Measurements from ENCODE around the gene GRIK4. TPM values are rescaled to one million over a fixed set of nuclear protein-coding genes. Genes with fewer than 3 reads are reported as not detected.

GRIK4 gene
- total and polyA plus RNA-seq, 2 donors (not counting 3 experiments of a cell fraction or from before 2014, with no cell fraction given), result 0.81 to 1.6 TPM

- H3K9ac ChIP-seq (replicated peaks; ENCODE audit: extremely low read depth, insufficient read depth, low read length), result no peak overlapping the region
- no peak overlapping the region for H2AFZ ChIP-seq (ENCODE audit: low read depth, low read length)
- H3K9me3 ChIP-seq (replicated peaks; ENCODE audit: control insufficient read depth, insufficient read depth, low read length), result no peaks in the 10 kb centered on the region
- H3K4me2 ChIP-seq (ENCODE audit: insufficient read depth, low read length), result no peak overlapping the region
- no peak for TF ChIP-seq POLR2A (IDR thresholded peaks at IDR 0.05; ENCODE audit: low read depth, low read length)
- TF ChIP-seq GATA2 (IDR thresholded peaks at IDR 0.05; ENCODE audit: insufficient read depth, insufficient read length, low read depth, low read length), result no peak
- BruUV-seq (replicated peaks), result no TSS peak
- ChIA-PET POLR2A (no interaction called here), CTCF (interaction anchor here (2.6 kb wide), 1 partner anchor 180 kb away, joined by 13 read pairs; no protein-coding TSS in a partner anchor)
- no peak for DNase-seq (ENCODE audit: low read depth, low spot score)
- H3K4me1 ChIP-seq (ENCODE audit: control insufficient read depth, extremely low read depth, insufficient read depth, low read length), result peaks cover 3% of the 10 kb centered on the region
- intact Hi-C loops (cut with micrococcal nuclease) (no loop called here), dilution Hi-C loops (cut with MboI; ENCODE audit: extremely low pct_ligation_motif_present, low sequenced_read_pairs) (no loop called here)
- no peaks in the 10 kb centered on the region for H4K20me1 ChIP-seq (replicated peaks; ENCODE audit: control insufficient read depth, extremely low read depth, insufficient read depth, low read length)
- no peaks in the 10 kb centered on the region for H3K36me3 ChIP-seq (ENCODE audit: control insufficient read depth in 2 of 2, extremely low read depth in 1 of 2, insufficient read depth in 2 of 2, low read length in 2 of 2)
- no peaks in the 10 kb centered on the region for H3K79me2 ChIP-seq (ENCODE audit: control insufficient read depth, insufficient read depth, low read length)
- peaks cover 8 to 20% of the 10 kb centered on the region in 2 experiments for H3K27me3 ChIP-seq (ENCODE audit: control insufficient read depth in 2 of 2, insufficient read depth in 2 of 2, low read length in 2 of 2)
- no peak for FAIRE-seq
- H3K9me1 ChIP-seq (replicated peaks; ENCODE audit: control insufficient read depth, extremely low read depth, insufficient read depth, low read length), result no peaks in the 10 kb centered on the region
- no peak overlapping the region for H3K4me3 ChIP-seq (replicated peaks in 1 of 3; ENCODE audit: insufficient read depth in 1 of 3, low read depth in 1 of 3, low read length in 3 of 3)
- H3K27ac ChIP-seq (ENCODE audit: insufficient read depth, low read depth, low read length), result no peak overlapping the region
Measured at GRCh38 chr11:120505801-120506425, 5.6 kb upstream of the GRIK4 start.

- Histone ChIP-seq H3K79me2 (ENCODE audit: control insufficient read depth, insufficient read depth, low read length) (no peaks in the 10 kb centered on the region), H3K9me1 (replicated peaks; ENCODE audit: control insufficient read depth, extremely low read depth, insufficient read depth, low read length) (no peaks in the 10 kb centered on the region), H3K27ac (ENCODE audit: insufficient read depth, low read depth, low read length) (no peak overlapping the region), H4K20me1 (replicated peaks; ENCODE audit: control insufficient read depth, extremely low read depth, insufficient read depth, low read length) (no peaks in the 10 kb centered on the region), H3K4me3 (replicated peaks in 1 of 3; ENCODE audit: insufficient read depth in 1 of 3, low read depth in 1 of 3, low read length in 3 of 3) (no peak overlapping the region), H3K4me2 (ENCODE audit: insufficient read depth, low read length) (no peak overlapping the region), H3K4me1 (ENCODE audit: control insufficient read depth, extremely low read depth, insufficient read depth, low read length) (no peaks in the 10 kb centered on the region), H3K27me3 (ENCODE audit: control insufficient read depth in 2 of 2, insufficient read depth in 2 of 2, low read length in 2 of 2) (peaks cover 8 to 18% of the 10 kb centered on the region in 2 experiments), H3K9ac (replicated peaks; ENCODE audit: extremely low read depth, insufficient read depth, low read length) (no peak overlapping the region), H2AFZ (ENCODE audit: low read depth, low read length) (no peak overlapping the region), H3K9me3 (replicated peaks; ENCODE audit: control insufficient read depth, insufficient read depth, low read length) (no peaks in the 10 kb centered on the region), H3K36me3 (ENCODE audit: control insufficient read depth in 2 of 2, extremely low read depth in 1 of 2, insufficient read depth in 2 of 2, low read length in 2 of 2) (no peaks in the 10 kb centered on the region)
- BruUV-seq (replicated peaks), result no TSS peak
- POLR2A ChIA-PET, result no interaction called here
- intact Hi-C loops (cut with micrococcal nuclease), result loop anchor here (5.0 kb wide), 1 partner anchor 128 kb away; no protein-coding TSS in a partner anchor
- DNase-seq (ENCODE audit: low read depth, low spot score) (no peak), FAIRE-seq (no peak)
- dilution Hi-C loops (cut with MboI; ENCODE audit: extremely low pct_ligation_motif_present, low sequenced_read_pairs), result no loop called here
- no peak for TF ChIP-seq FOS (IDR thresholded peaks at IDR 0.05; ENCODE audit: borderline replicate concordance, insufficient read depth, low read length)
- TF ChIP-seq POLR2A (IDR thresholded peaks at IDR 0.05; ENCODE audit: low read depth, low read length), result no peak
- no peak for TF ChIP-seq CTCF (IDR thresholded peaks at IDR 0.05; ENCODE audit: extremely low read depth in 1 of 2, insufficient read depth in 1 of 2, low read depth in 1 of 2, low read length in 2 of 2)
- no peak for TF ChIP-seq JUN (IDR thresholded peaks at IDR 0.05; ENCODE audit: borderline replicate concordance, insufficient read depth, insufficient read length, low read depth)
- no peak for TF ChIP-seq POLR2AphosphoS5 (IDR thresholded peaks at IDR 0.05; ENCODE audit: insufficient read depth, low read depth, low read length)
- no peak for TF ChIP-seq MYC (IDR thresholded peaks at IDR 0.05; ENCODE audit: low read depth, low read length)
- no peak for TF ChIP-seq EZH2 (IDR thresholded peaks at IDR 0.05; ENCODE audit: borderline replicate concordance, low read depth, low read length, severe bottlenecking)
- TF ChIP-seq GATA2 (IDR thresholded peaks at IDR 0.05; ENCODE audit: insufficient read depth, insufficient read length, low read depth, low read length), result no peak
- TF ChIP-seq MAX (IDR thresholded peaks at IDR 0.05; ENCODE audit: insufficient read depth, insufficient read length), result no peak
- CTCF ChIA-PET, result interaction anchor here (1.1 to 8.1 kb wide), 5 partner anchors 9 to 444 kb away, joined by 3 to 289 read pairs (median 27); no protein-coding TSS in a partner anchor
Measured at GRCh38 chr11:120509346-120510053, 2.0 kb upstream of the GRIK4 start.
